HG02798 (cell line): ENCODE data around the gene EYA4.
A peak's percentile ranks its signal among the peaks of the same experiment; 100 is the strongest.
"Not testable (repeated sequence)": the region's sequence is repeated elsewhere in the genome, so short reads cannot be mapped to it uniquely, and the experiment has no call there.

Experiments
- ATAC-seq: cut with Tn5 transposase; IDR thresholded peaks from one replicate; pipeline ENCODE4 v1.9.1; 2021; ENCODE audit warnings: mild to moderate bottlenecking; ENCODE audit not compliant: unreplicated experiment, poor library complexity

EYA4 gene

DNA sequence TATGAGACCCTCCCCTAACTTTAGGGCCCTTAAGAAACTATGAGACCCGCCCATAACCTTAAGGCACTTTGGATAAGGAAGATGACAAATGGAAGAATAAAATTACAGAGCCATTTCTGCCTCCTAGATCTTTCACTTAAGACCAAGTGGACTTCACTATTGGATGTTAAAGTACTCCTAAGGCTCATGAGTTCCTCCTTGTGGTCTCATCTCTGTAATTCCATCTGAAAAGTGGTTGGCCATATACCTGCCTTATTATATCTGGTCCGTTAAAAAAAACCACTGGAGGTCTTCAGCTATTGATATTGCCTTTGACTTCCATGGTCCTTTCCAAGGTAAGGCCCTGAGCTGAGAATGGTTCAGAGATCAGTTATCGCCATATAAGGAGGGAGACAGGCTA is 310.3 kb downstream of the EYA4 start:
- no peak for ATAC-seq

DNA sequence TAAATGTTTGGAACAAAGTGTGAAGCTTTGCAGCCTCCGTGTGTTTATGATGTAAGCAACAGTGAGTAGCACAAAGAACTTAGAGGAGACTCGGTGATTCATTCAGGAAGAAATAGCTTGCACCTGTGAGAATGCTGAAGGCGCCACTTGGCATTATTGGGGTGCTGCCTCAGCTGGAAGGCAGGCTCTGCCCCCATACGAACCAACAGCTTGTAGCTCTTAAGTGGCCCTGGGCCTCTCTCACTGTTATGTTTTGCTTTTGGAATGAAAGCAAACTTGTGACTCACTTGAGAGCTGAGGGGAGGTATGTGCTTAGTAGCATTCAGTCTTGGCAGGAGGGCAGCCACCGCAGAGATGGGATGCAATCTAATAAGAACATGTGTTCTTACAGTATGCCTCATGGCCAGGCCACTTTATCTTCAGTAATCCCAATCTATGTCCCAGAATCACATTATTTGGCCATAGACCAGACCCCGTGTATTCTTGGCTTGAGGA is 310.7 kb downstream of the EYA4 start:
- no peak for ATAC-seq

DNA sequence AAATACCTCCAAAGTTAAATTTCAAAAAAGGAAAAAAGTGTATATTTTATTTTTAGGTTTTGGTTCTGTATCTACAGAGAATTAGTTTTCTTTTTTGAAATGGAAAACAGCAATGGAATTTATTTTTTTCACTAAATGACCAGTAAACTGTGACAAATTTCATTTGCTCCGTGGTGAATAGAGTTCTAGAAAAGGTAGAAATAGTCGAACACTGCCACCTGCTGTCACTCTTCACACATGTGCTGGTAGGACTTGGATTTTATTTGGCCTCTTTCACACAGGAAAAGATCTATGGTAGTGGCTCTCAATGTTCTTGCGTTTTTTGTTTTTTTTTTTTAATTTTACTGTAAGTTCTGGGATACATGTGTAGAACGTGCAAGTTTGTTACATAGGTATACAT is 312.5 kb downstream of the EYA4 start:
- peak; percentile 76 for ATAC-seq

DNA sequence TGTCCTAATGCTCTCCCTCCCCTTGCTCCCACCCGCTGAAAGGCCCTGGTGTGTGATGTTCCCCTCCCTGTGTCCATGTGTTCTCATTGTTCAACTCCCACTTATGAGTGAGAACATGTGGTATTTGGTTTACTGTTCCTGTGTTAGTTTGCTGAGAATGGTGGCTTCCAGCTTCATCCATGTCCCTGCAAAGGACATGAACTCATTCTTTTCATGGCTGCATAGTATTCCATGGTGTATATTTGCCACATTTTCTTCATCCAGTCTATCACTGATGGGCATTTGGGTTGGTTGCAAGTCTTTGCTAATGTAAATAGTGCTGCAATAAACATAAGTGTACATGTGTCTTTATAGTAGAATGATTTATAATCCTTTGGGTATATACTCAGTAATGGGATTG is 313.0 kb downstream of the EYA4 start:
- not testable (repeated sequence) for ATAC-seq

DNA sequence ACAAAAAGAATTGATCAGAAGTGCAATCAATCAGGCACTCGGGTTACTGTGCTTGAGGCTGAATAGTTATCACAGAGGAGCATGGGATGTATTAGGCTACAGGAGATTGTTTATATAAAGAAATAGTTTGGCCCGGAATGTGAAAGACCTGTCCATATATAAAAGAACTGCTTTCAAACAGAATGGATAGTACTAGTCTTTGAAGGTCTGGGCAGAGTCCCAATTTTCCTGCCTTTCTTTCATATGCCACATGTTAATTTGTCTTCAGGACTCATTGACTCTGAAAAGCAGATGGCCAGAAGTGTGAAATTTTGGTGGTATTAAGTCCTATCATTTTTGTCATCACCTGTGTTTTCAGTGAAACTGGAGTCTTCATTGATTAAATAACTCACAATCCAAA is 314.5 kb downstream of the EYA4 start:
- ATAC-seq: no peak

DNA sequence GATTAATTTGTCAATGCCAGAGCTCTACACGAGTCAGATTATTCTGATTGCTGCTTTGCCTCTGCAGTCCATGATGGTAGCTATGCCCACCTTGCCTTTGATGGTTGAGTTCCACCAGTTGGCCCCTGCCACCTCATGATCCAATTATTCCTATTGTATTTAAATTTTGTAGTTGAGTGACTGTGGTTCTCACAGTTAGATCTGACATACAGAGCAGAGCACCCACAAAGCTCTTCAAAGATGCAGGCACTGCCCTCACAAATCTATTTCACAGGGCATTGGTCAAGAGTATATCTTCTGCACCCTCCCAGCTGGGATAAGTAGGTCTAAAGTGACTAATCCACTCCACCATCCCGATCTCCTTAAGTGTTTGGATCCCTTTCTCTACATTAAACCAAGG is 318.8 kb downstream of the EYA4 start:
- no peak for ATAC-seq

DNA sequence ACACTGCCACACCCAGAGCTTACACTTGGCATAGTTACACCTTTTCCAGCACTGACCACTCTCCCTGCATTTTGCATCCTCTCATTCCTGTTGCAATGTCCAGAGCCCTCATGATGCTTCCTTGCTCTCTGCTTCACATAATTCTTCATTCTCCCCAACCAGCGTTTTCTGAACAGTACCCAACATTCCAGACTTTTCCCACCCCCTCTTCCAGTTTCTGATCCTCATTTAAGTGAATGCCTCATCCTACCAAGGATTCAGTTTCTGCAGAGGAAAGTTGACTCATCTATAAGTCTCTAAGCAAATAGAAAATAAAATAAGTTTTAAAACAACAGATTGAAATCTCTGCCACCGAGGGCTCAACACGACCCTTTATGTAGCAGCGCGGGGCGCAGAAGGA is 326.5 kb downstream of the EYA4 start:
- no peak for ATAC-seq

DNA sequence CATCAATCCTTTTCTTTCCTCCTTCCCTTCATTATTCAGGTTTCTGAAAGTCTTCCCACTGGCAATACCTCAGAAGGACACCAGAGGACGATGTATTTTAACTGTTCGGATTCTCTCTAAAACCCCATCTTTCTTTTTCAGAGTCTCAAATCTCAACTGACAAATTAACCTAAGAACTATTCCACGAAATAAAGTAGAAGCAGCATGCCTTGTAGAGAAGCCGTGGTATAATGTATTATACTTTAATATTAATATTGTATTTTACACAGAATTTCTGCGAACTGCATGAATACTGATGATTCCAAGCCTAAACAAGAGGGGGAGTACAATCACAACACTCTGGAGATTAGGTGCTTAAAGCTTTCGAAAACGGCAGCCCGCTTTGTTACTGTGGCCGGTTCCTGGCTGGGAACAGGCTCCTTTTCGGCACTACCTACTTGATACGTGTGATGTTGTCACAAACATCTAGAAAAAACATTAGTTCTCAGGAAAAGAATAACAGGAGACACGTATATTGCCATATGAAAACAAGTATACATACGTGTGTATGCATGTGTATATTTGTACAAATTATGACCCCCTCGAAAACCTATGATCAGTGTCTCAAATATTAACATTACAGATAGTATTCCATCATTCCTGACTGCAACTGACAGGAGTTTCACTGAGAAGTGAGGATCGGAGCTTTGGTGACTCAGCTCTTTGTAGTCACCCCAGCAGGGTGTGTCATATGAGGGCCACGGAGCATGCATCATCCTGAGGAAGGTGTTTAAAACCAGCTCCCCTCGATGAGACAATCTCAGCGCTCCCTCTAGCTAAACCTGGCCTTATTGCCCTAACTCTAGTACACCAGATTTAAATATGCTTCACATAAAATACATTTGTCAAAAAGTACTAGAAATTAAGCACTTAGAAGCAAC is 328.1 kb downstream of the EYA4 start:
- ATAC-seq: peak; percentile 67

DNA sequence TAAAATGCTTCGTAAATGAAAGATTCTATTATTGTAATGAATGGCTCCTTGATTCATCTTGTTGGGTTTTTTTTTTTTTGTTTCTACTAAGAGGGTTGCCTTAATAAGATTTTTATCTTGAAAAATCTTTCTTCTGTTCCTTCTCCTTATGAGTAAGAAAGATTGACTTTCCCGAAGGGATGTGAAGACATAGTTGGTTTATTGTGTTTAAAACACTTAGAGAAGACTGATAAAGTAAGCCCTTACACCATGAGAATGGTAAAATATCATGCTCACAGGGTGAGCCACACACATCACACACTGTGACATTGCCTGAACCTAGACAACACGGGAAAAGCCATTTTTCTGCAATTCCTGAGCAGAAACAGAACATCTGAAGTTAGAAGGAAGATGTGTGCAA is 330.5 kb downstream of the EYA4 start:
- ATAC-seq: no peak

DNA sequence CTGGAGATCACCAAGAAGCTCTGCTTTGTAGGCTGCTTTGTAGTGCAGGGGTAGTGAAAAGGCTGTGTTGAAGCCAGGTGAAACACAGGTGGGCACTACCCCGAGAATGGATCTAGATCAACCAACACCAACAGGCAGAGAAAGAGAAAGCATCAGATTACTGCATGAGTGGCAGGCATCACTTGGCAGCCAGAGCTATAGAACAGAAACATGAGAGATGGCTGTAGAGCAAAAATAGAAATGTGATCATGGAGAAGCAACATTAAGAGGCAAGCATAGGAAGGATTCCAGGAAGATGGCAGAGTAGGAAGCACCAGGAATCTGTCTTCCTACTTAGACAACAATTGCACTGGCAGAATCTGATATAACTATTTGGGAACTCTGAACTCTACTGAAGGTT is 336.7 kb downstream of the EYA4 start:
- ATAC-seq: no peak
